Subcutaneous adipose tissue (tissue), 4 donors: ENCODE data around the gene TMEM63B. TPM values are rescaled to one million over a fixed set of nuclear protein-coding genes. Genes with fewer than 3 reads are reported as not detected.

Experiments used
- total RNA-seq, 4 donors: library from RNA; depleted of rRNA; stranded (reverse); fragments of >200 nt; gene quantifications; one replicate each; pipeline ENCODE4 v1.1.0, GENCODE V29; 2016
- TF ChIP-seq, protein P1 (sequence below): fragments of 450-650 bp; IDR thresholded peaks from one replicate; pipeline ENCODE4 v1.5.1; 2016; ENCODE audit warnings: low read depth, mild to moderate bottlenecking, control low read depth, antibody characterized with exemption, moderate library complexity

The TMEM63B gene
- total RNA-seq, 4 donors from 2014 or later = 11.9 to 15.3 (median 14.9) TPM

- TF ChIP-seq, protein P1, sequence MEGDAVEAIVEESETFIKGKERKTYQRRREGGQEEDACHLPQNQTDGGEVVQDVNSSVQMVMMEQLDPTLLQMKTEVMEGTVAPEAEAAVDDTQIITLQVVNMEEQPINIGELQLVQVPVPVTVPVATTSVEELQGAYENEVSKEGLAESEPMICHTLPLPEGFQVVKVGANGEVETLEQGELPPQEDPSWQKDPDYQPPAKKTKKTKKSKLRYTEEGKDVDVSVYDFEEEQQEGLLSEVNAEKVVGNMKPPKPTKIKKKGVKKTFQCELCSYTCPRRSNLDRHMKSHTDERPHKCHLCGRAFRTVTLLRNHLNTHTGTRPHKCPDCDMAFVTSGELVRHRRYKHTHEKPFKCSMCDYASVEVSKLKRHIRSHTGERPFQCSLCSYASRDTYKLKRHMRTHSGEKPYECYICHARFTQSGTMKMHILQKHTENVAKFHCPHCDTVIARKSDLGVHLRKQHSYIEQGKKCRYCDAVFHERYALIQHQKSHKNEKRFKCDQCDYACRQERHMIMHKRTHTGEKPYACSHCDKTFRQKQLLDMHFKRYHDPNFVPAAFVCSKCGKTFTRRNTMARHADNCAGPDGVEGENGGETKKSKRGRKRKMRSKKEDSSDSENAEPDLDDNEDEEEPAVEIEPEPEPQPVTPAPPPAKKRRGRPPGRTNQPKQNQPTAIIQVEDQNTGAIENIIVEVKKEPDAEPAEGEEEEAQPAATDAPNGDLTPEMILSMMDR = no peak
Measured at GRCh38 chr6:44161997-44162338, 34.6 kb downstream of the TMEM63B start.

DNA sequence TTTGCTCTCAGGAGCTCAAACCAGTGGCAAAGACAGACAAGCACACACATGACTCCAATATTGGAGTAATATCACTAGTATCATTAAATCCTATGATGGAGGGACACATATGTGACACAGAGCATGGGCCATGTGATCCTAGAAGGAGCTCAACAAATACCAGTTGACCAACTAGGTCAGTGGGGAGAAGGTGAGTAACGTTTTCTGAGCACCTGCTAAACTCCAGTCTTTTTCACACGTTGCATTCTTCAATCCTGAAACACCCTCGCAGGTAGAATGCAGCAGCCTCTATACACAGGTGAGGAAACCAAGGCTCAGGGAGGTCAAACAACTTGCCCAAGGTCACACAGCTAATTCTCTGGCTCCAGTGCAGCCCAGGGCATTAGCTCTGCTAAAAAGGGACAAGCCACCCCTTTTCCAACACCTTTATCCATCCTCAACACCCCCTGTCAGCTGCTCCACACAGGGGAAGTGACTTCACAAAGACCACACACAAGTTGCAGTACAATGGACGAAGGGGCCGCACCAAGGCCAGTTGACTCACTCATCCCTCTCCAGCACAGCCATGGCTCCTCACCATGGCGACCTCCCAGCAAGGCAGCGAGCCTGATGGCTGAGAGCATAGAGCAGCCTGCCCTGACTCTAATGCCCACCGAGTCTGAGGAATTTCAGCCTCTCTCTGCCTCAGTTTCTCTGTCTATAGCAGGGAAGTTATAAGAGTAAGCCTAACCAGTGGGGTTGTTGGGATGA, 35.7 kb downstream of the TMEM63B start:
- TF ChIP-seq, protein P1 = no peak

DNA sequence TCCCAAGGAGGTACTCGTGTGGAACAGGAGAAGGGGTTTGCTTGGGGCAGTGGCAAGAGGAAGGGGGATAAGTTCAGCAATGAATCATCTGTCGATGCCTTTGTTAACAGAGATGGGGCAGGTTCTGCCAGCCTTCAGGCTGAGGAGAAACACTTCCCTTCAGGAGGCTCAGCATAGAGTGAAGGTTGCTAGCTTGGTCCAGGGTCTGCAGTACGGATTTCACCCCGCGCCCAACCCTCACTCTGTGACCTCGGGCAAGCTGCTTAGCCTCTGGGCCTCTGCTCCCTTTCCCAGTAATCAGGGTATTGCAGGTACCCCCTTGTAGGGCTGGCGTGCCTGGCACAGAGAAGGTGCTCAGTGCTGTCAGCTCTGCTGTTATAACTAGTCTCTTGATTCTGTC, 38.8 kb downstream of the TMEM63B start:
- TF ChIP-seq, protein P1 = no peak

DNA sequence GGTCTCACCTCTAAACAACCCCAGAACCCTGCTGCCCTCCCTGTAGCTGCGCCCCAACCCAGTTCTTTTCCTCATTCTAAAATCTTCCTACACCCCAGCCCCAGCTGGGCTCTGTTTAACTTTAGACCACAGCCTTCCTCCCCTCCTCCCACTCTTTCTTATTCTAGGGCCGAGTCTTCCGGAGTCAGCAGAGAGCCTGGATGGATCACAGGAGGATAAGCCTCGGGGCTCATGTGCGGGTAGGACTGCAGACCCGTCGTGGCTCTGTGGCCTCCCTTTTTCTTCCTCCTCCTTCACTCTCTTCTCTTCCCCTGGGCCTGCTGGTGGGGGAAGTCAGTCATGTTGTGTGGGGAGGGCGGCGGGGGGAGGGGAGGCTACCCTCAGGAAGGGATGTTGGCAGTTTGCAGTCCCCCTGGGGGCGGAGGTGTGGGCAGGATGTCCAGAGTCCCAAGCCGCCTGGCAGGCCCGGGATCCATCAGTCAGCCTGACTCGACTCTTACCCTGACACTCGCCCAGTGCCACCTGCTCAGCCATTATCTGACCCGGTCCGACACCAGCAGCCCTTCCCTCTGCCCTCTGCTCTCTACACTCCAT, 39.3 kb downstream of the TMEM63B start:
- TF ChIP-seq, protein P1 = no peak

GRCh38 chr6:44167567-44167966, 40.2 kb downstream of the TMEM63B start:
- TF ChIP-seq, protein P1 = no peak

DNA sequence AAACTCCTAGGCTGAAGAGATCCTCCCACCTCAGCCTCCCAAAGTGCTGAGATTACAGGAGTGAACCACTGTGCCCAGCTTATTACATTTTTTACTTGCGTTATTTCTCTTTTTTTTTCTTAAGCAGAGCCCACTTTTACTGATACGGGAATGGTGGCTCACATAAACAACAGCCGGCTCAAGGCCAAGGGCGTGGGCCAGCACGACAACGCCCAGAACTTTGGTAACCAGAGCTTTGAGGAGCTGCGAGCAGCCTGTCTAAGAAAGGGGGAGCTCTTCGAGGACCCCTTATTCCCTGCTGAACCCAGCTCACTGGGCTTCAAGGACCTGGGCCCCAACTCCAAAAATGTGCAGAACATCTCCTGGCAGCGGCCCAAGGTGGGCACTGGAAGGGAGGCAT, 41.8 kb downstream of the TMEM63B start:
- TF ChIP-seq, protein P1 = no peak

DNA sequence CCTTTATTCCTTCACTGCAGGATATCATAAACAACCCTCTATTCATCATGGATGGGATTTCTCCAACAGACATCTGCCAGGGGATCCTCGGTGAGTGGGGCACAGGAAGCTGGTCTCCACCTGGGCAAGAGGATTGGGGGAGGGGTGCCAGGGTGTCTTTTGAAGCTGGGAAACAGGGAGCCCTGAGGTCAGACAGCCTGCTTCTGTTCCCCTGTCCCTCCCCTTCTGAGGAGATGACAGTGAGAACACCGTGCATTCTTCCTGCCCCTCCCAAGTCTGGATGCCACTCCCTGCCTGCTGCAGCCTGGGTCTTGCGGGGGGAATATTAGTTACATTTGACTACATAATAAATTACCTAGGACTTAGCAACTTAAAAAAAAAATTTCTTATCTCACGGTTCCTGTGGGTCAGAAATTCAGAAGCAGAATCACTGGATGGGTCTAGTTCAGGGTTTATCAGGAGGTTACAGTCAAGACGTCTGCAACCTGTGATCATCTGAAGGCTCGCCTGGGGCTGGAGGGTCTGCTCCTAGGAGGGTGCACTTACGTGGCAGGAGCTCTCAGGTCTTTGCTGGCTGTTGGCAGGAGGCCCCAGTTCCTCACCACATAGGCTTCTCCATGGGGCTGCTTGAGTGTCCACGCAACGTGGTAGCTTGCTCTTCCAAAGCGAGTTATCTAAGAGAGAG, 42.7 kb downstream of the TMEM63B start:
- TF ChIP-seq, protein P1 = no peak
